BJ (cell line): ENCODE measurements around the gene NFYA. TPM values are rescaled to one million over a fixed set of nuclear protein-coding genes. Genes with fewer than 3 reads are reported as not detected.

Experiments used
- CTCF ChIA-PET: fragments of 350-600 bp; formaldehyde crosslinking; extraction: SDS; loops from one replicate; lab custom pipeline; 2021; ENCODE audit warnings: antibody characterized with exemption, inconsistent platforms; lab: Yijun Ruan, JAX
- POLR2A ChIA-PET: fragments of 300-600 bp; sonication (Branson Sonifier 250); formaldehyde crosslinking; extraction: SDS; loops from one replicate; lab custom pipeline; 2021; ENCODE audit warnings: antibody characterized with exemption; lab: Charles Lee
- DNase-seq: peaks from one replicate; pipeline ENCODE4 v3.0.0-alpha.2; 2011; ENCODE audit warnings: low read depth
- H3K27me3 ChIP-seq: 2 replicates; pipeline ENCODE4 v1.6.0; 2011; ENCODE audit warnings: low read length; ENCODE audit not compliant: control insufficient read depth, insufficient read depth
- H3K36me3 ChIP-seq: 2 replicates; pipeline ENCODE4 v1.5.1; 2011; ENCODE audit warnings: low read length; ENCODE audit not compliant: control insufficient read depth, insufficient read depth
- H3K4me3 ChIP-seq: 2 replicates; pipeline ENCODE4 v1.5.1; 2011; ENCODE audit warnings: low read depth, mild to moderate bottlenecking, control low read depth, low read length
- polyA plus RNA-seq: library from polyadenylated mRNA; depleted of rRNA; stranded (reverse); fragments of >200 nt; gene quantifications from 2 replicates; pipeline ENCODE4 v1.2.3, GENCODE V29; 2011
- TF ChIP-seq, protein P1 (sequence below): IDR thresholded peaks from 2 replicates; pipeline ENCODE4 v1.5.1; 2011; ENCODE audit warnings: low read depth, mild to moderate bottlenecking, control low read depth, inconsistent platforms, low read length, moderate library complexity; ENCODE audit not compliant: insufficient read depth

The NFYA gene
- polyA plus RNA-seq, 1 experiment: 7.6 TPM

- no peak overlapping the region for H3K4me3 ChIP-seq
- no peaks in the 10 kb centered on the region for H3K27me3 ChIP-seq
- ChIA-PET POLR2A (no interaction called here), CTCF (interaction anchor here (0.6 to 1.3 kb wide), 2 partner anchors 27 to 105 kb away, joined by 3 to 5 read pairs; no protein-coding TSS in a partner anchor)
- no peak for DNase-seq
- TF ChIP-seq, protein P1, sequence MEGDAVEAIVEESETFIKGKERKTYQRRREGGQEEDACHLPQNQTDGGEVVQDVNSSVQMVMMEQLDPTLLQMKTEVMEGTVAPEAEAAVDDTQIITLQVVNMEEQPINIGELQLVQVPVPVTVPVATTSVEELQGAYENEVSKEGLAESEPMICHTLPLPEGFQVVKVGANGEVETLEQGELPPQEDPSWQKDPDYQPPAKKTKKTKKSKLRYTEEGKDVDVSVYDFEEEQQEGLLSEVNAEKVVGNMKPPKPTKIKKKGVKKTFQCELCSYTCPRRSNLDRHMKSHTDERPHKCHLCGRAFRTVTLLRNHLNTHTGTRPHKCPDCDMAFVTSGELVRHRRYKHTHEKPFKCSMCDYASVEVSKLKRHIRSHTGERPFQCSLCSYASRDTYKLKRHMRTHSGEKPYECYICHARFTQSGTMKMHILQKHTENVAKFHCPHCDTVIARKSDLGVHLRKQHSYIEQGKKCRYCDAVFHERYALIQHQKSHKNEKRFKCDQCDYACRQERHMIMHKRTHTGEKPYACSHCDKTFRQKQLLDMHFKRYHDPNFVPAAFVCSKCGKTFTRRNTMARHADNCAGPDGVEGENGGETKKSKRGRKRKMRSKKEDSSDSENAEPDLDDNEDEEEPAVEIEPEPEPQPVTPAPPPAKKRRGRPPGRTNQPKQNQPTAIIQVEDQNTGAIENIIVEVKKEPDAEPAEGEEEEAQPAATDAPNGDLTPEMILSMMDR: no peak
- peaks cover 3% of the 10 kb centered on the region for H3K36me3 ChIP-seq
Observed at GRCh38 chr6:41077536-41077935, 4.8 kb downstream of the NFYA start.

- TF ChIP-seq, protein P1: no peak
- ChIA-PET CTCF (interaction anchor here (0.6 to 1.3 kb wide), 2 partner anchors 27 to 104 kb away, joined by 3 to 5 read pairs; no protein-coding TSS in a partner anchor), POLR2A (no interaction called here)
- H3K4me3 ChIP-seq: no peak overlapping the region
- H3K27me3 ChIP-seq: no peaks in the 10 kb centered on the region
- no peak for DNase-seq
- H3K36me3 ChIP-seq: peaks cover 3% of the 10 kb centered on the region
Observed at GRCh38 chr6:41078101-41078500, 5.3 kb downstream of the NFYA start.

DNA sequence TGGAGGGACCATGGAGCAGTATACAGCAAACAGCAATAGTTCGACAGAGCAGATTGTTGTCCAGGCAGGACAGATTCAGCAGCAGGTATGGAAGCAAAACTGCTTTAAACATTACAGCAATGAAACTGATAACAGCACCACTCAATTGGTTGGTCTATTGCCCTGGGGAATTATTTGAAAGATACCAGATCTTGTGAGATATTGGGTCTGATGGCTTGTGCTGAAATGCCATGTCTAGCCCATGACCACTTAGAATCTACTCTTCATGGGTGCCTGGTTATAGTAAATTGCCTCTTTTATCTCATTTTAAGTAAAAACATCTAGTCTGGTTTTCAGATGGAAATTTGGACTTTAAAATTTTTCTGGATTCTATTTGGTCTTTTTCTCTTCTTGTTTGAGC lies 6.3 kb downstream of the NFYA start:
- CTCF ChIA-PET: no interaction called here
- POLR2A ChIA-PET: no interaction called here
- Histone ChIP-seq H3K27me3 (no peaks in the 10 kb centered on the region), H3K4me3 (no peak overlapping the region), H3K36me3 (peaks cover 4% of the 10 kb centered on the region)
- TF ChIP-seq, protein P1: no peak
- DNase-seq: no peak

GRCh38 chr6:41080621-41081020 lies 7.8 kb downstream of the NFYA start:
- CTCF ChIA-PET: no interaction called here
- POLR2A ChIA-PET: no interaction called here
- DNase-seq: no peak
- Histone ChIP-seq H3K36me3 (peaks cover 4% of the 10 kb centered on the region), H3K4me3 (no peak overlapping the region), H3K27me3 (no peaks in the 10 kb centered on the region)
- TF ChIP-seq, protein P1: no peak

DNA sequence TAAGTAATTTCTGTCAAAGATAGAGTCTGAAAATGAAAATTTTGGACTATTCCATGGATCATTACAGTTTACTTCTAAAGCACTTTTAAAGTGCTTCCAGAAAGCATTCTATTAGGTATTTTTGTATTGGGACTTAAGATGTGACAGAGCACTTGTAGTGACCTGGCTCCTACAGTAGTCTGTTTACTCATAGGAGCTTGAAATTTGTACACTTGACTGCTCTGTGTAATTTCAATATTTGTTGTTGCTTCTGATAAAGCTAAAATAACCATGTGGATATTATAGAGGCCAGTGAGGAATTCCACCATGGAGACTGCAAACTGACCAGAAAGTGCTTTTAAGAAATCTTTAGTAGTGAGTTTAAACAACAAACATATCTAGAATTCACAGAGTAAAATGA lies 10.3 kb downstream of the NFYA start:
- POLR2A ChIA-PET: no interaction called here
- TF ChIP-seq, protein P1: no peak
- DNase-seq: no peak
- peaks cover 4% of the 10 kb centered on the region for H3K36me3 ChIP-seq
- no peak overlapping the region for H3K4me3 ChIP-seq
- H3K27me3 ChIP-seq: no peaks in the 10 kb centered on the region
- CTCF ChIA-PET: no interaction called here
